ENCODE data around the gene GTF2F2. TPM values are rescaled to one million over a fixed set of nuclear protein-coding genes. Genes with fewer than 3 reads are reported as not detected.

Gene GTF2F2
- total and polyA plus RNA-seq, 8 donors: 15.5 to 26.7 (median 23.8) TPM

- intact Hi-C loops (cut with DNase I): no loop called here
- no peak for ATAC-seq
- no peak for DNase-seq
- no peak overlapping the region for H3K27ac ChIP-seq
- H3K4me3 ChIP-seq: no peak overlapping the region
- H3K36me3 ChIP-seq: peaks cover 0 to 12% of the 10 kb centered on the region in 2 donors
- H3K4me1 ChIP-seq: peaks cover 0 to 3% of the 10 kb centered on the region in 2 donors
- H3K9me3 ChIP-seq: no peaks in the 10 kb centered on the region
- no peaks in the 10 kb centered on the region for H3K27me3 ChIP-seq
- TF ChIP-seq CTCF (IDR thresholded peaks at IDR 0.05): no peak
These were observed 46.5 kb downstream of the GTF2F2 start for GRCh38 chr13:45166858-45167257.

DNA sequence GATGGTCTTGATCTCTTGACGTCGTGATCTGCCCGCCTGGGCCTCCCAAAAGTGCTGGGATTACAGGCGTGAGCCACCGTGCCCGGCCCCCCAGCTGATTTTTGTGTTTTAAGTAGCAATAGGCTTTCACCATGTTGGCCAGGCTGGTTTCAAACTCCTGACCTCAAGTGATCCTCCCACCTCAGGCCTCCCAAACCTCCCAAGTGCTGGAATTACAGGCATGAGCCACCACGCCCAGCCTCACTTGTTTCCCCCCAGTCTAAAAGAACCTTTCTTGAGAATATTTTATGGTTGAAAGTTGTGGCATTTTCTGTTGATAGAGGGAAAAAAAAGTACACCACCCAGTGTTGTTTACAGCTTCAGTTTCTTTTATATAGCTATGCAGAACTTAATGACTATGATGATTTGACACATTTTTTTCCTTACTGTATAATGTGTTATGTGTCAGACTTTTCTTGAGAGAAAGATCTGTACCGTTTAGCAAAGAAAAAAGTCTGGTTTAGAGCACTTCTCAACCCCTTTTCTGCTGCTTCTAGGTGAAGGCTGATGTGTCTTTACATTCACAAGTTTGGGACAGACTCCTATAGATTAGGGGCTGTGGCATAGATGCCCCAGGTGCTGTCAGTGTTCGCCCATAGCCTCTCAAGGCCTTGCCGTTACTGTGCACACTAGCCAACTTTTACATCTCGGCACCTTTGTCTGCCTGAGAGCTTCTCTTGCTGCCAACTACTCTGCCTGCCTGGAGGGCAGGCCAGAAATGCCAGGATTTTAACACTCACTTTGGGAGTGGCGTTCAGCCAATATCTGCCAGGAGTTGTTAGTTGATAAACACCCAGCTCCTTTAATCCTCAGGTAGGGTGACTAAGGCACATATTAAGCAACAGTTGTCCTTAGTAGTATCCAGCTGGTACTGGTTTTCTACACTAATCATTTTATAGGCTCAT lies 47.6 kb downstream of the GTF2F2 start:
- intact Hi-C loops (cut with DNase I): no loop called here
- peak; percentile 95 for ATAC-seq
- H3K4me3 ChIP-seq: no peak overlapping the region
- DNase-seq: peak in 2 of 4 donors; percentile 16 to 65
- no peaks in the 10 kb centered on the region for H3K27me3 ChIP-seq
- H3K27ac ChIP-seq: peak overlapping the region; percentile 24 to 43
- TF ChIP-seq CTCF (IDR thresholded peaks at IDR 0.05): no peak
- H3K4me1 ChIP-seq: peaks cover 0 to 3% of the 10 kb centered on the region in 2 donors
- peaks cover 0 to 12% of the 10 kb centered on the region in 2 donors for H3K36me3 ChIP-seq
- H3K9me3 ChIP-seq: no peaks in the 10 kb centered on the region

DNA sequence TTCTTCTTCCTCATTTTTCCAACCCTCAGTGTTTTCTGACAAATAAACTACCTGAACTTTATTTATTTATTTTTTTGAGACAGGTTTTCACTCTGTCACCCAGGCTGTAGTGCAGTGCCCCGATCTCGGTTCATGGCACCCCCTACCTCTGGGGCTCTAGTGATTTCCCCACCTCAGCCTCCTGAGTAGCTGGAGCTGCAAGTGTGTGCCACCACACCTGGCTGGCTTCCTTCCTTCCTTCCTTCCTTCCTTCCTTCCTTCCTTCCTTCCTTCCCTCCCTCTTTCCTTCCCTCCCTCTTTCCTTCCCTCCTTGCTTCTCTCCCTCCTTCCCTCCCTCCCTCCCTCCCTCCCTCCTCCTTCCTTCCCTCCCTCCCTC lies 48.2 kb downstream of the GTF2F2 start:
- H3K9me3 ChIP-seq: no peaks in the 10 kb centered on the region
- no peak for TF ChIP-seq CTCF (IDR thresholded peaks at IDR 0.05)
- peak overlapping the region; percentile 24 to 43 for H3K27ac ChIP-seq
- H3K27me3 ChIP-seq: no peaks in the 10 kb centered on the region
- peaks cover 0 to 3% of the 10 kb centered on the region in 2 donors for H3K4me1 ChIP-seq
- no peak for ATAC-seq
- intact Hi-C loops (cut with DNase I): no loop called here
- no peak overlapping the region for H3K4me3 ChIP-seq
- DNase-seq: no peak
- H3K36me3 ChIP-seq: peaks cover 0 to 12% of the 10 kb centered on the region in 2 donors

DNA sequence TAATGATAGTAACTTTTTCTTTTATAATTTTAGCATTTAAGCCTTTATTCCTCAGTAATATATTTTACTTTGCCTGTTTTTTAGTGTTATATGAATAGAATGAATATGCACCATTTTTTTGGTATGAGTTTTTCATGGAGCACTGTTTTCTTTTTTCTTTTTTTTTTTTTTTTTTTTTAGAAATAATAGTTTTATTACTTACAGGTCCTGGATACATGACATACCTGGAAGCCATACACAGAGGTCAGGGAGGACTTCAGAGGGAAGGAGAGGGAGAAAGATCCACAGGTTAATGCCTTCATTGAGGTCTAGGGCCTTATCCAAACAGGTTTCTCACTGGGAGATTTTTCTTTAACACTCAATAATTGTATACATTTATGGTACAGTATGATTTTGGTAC lies 54.2 kb downstream of the GTF2F2 start:
- DNase-seq: no peak
- H3K4me1 ChIP-seq: no peaks in the 10 kb centered on the region

More for the DNA sequence above, 54.2 kb downstream of the GTF2F2 start:
- Histone ChIP-seq H3K36me3 (no peaks in the 10 kb centered on the region), H3K9me3 (no peaks in the 10 kb centered on the region), H3K27ac (no peak overlapping the region), H3K27me3 (no peaks in the 10 kb centered on the region), H3K4me3 (no peak overlapping the region)
- ATAC-seq: no peak
- no peak for TF ChIP-seq CTCF (IDR thresholded peaks at IDR 0.05)
- intact Hi-C loops (cut with DNase I): no loop called here

Data from left lung (tissue), 10 donors.